SK-N-SH (cell line): ENCODE results near the gene NCKAP5. TPM values are rescaled to one million over a fixed set of nuclear protein-coding genes. Genes with fewer than 3 reads are reported as not detected.

Experiments used
- CTCF ChIA-PET: fragments of 300-600, 350-600 bp; formaldehyde crosslinking; extraction: SDS; loops from one replicate; lab custom pipeline; 2021; lab: Yijun Ruan, JAX
- POLR2A ChIA-PET: fragments of 350-600 bp; sonication (Branson Sonifier 250); formaldehyde crosslinking; extraction: SDS; loops from one replicate; lab custom pipeline; 2020; ENCODE audit warnings: antibody characterized with exemption, inconsistent platforms; lab: Yijun Ruan, JAX
- DNase-seq: peaks from one replicate; pipeline ENCODE4 v3.0.0; 2012
- H2AFZ ChIP-seq: fragments of 200-600 bp; sonication (generic); 2 replicates; pipeline ENCODE4 v1.8.1; 2016; ENCODE audit warnings: antibody characterized with exemption, mild to moderate bottlenecking, low read depth
- H3F3A ChIP-seq: fragments of 200-600 bp; sonication (generic); replicated peaks from 2 replicates; pipeline ENCODE3; 2016; ENCODE audit warnings: antibody characterized with exemption, mild to moderate bottlenecking; ENCODE audit not compliant: insufficient read depth
- H3K27ac ChIP-seq, 2 experiments: fragments of 200-500 bp in 1 of 2; fragments of 200-600 bp in 1 of 2; sonication (Bioruptor generic) in 1 of 2; sonication (generic), shearing (Covaris generic) in 1 of 2; 2 replicates each; pipeline versions ENCODE4 v1.5.1 to v1.6.1; 2014 to 2016; ENCODE audit warnings: low read depth in 2 of 2, inconsistent platforms in 1 of 2, low read length in 1 of 2, mild to moderate bottlenecking in 1 of 2, mixed read lengths in 1 of 2
- H3K27me3 ChIP-seq: fragments of 200-600 bp; sonication (generic), shearing (Covaris generic); 2 replicates; pipeline ENCODE4 v1.6.1; 2016; ENCODE audit warnings: mixed run types; ENCODE audit not compliant: insufficient read depth
- H3K36me3 ChIP-seq, 2 experiments: fragments of 200-500 bp in 1 of 2; fragments of 200-600 bp in 1 of 2; sonication (Bioruptor generic) in 1 of 2; sonication (generic) in 1 of 2; replicated peaks in 1 of 2; 2 replicates each; pipeline versions ENCODE3 to v1.5.1; 2014 to 2016; ENCODE audit warnings: low read length in 1 of 2, mild to moderate bottlenecking in 1 of 2; ENCODE audit not compliant: insufficient read depth in 2 of 2, control insufficient read depth in 1 of 2
- H3K4me1 ChIP-seq, 2 experiments: fragments of 200-500 bp in 1 of 2; fragments of 200-600 bp in 1 of 2; sonication (Bioruptor generic) in 1 of 2; sonication (generic), shearing (Covaris generic) in 1 of 2; 2 replicates each; pipeline versions ENCODE4 v1.5.1 to v1.6.1; 2014 to 2016; ENCODE audit warnings: low read depth in 1 of 2, low read length in 1 of 2, mixed run types in 1 of 2; ENCODE audit not compliant: insufficient read depth in 2 of 2, control insufficient read depth in 1 of 2
- H3K4me2 ChIP-seq: fragments of 200-600 bp; sonication (generic), shearing (Covaris generic); 2 replicates; pipeline ENCODE4 v1.6.1; 2017; ENCODE audit warnings: mixed run types
- H3K4me3 ChIP-seq, 2 experiments: fragments of 200-500 bp in 1 of 2; fragments of 200-600 bp in 1 of 2; sonication (Bioruptor generic) in 1 of 2; sonication (generic), shearing (Covaris generic) in 1 of 2; 2 replicates each; pipeline versions ENCODE4 v1.5.1 to v1.8.1; 2014 to 2016; ENCODE audit warnings: low read depth in 2 of 2, inconsistent platforms in 1 of 2, low read length in 1 of 2, mild to moderate bottlenecking in 1 of 2, mixed read lengths in 1 of 2, moderate library complexity in 1 of 2
- H3K79me2 ChIP-seq: fragments of 200-600 bp; sonication (generic); 2 replicates; pipeline ENCODE4 v1.8.1; 2017; ENCODE audit warnings: mild to moderate bottlenecking; ENCODE audit not compliant: insufficient read depth
- H3K9ac ChIP-seq: fragments of 200-600 bp; sonication (generic); 2 replicates; pipeline ENCODE4 v1.6.1; 2017; ENCODE audit warnings: mixed run types
- H3K9me2 ChIP-seq: fragments of 200-600 bp; sonication (generic); 2 replicates; pipeline ENCODE4 v1.6.1; 2017; ENCODE audit warnings: mixed run types
- H3K9me3 ChIP-seq: fragments of 200-600 bp; sonication (generic); 2 replicates; pipeline ENCODE4 v1.6.1; 2017; ENCODE audit warnings: mixed run types, mild to moderate bottlenecking, moderate library complexity
- H4K20me1 ChIP-seq: fragments of 200-600 bp; sonication (generic); 2 replicates; pipeline ENCODE4 v1.6.1; 2017; ENCODE audit warnings: mild to moderate bottlenecking, mixed run types; ENCODE audit not compliant: insufficient read depth
- CHD2 ChIP-seq: fragments of 150-350 bp; IDR thresholded peaks from 2 replicates; pipeline ENCODE4 v1.6.1; 2018; ENCODE audit warnings: low read length; ENCODE audit not compliant: partially characterized antibody
- FOSL2 ChIP-seq: IDR thresholded peaks from 2 replicates; pipeline ENCODE4 v1.4.0; 2012; ENCODE audit warnings: low read depth, mild to moderate bottlenecking, moderate library complexity, borderline replicate concordance
- FOXJ3 ChIP-seq: sonication (generic); formaldehyde crosslinking; IDR thresholded peaks from 2 replicates; pipeline ENCODE4 v1.5.1; 2020; ENCODE audit warnings: mild to moderate bottlenecking, missing genetic modification reagents
- FOXM1 ChIP-seq: IDR thresholded peaks from 2 replicates; pipeline ENCODE4 v1.4.0; 2012; ENCODE audit warnings: low read depth, mild to moderate bottlenecking
- GATA2 ChIP-seq: sonication (generic); formaldehyde crosslinking; IDR thresholded peaks from 2 replicates; pipeline ENCODE4 v1.5.0; 2020; ENCODE audit warnings: mild to moderate bottlenecking, missing genetic modification reagents
- MEF2A ChIP-seq: IDR thresholded peaks from 2 replicates; pipeline ENCODE4 v1.4.0; 2012; ENCODE audit warnings: low read depth, borderline replicate concordance
- NRF1 ChIP-seq: IDR thresholded peaks from 2 replicates; pipeline ENCODE4 v1.6.1; 2012; ENCODE audit warnings: low read depth, mild to moderate bottlenecking, low read length
- POLR2AphosphoS5 ChIP-seq: IDR thresholded peaks from 2 replicates; pipeline ENCODE4 v1.6.1; 2012; ENCODE audit warnings: low read depth, low read length
- RAD21 ChIP-seq: IDR thresholded peaks from 2 replicates; pipeline ENCODE4 v1.6.1; 2012; ENCODE audit warnings: mild to moderate bottlenecking, low read length
- RCOR1 ChIP-seq: fragments of 150-350 bp; IDR thresholded peaks from 2 replicates; pipeline ENCODE4 v1.6.1; 2017; ENCODE audit warnings: antibody characterized with exemption, low read length
- REST ChIP-seq: IDR thresholded peaks from 2 replicates; pipeline ENCODE4 v1.6.1; 2012; ENCODE audit warnings: mild to moderate bottlenecking, low read depth, low read length, moderate library complexity
- SIN3A ChIP-seq: IDR thresholded peaks from 2 replicates; pipeline ENCODE4 v1.6.1; 2012; ENCODE audit warnings: low read depth, mild to moderate bottlenecking, low read length, moderate library complexity, borderline replicate concordance
- TCF12 ChIP-seq: IDR thresholded peaks from 2 replicates; pipeline ENCODE4 v1.4.0; 2012
- USF1 ChIP-seq: IDR thresholded peaks from 2 replicates; pipeline ENCODE4 v1.4.0; 2012; ENCODE audit warnings: low read depth, borderline replicate concordance
- WGBS: methylation state at CpG from one replicate; pipeline ENCODE4 v1.1.6; 2017; ENCODE audit warnings: low lambda C conversion rate; 5-methylcytosine and 5-hydroxymethylcytosine counted together
- polyA plus RNA-seq, 3 experiments: library from polyadenylated mRNA; depleted of rRNA; stranded (reverse); fragments of >200 nt; gene quantifications; 2 replicates each; pipeline ENCODE4 v1.2.3, GENCODE V29; 2012
- TF ChIP-seq, protein P1 (sequence below): IDR thresholded peaks from 2 replicates; pipeline ENCODE4 v1.4.0; 2012; ENCODE audit warnings: low read depth
- TF ChIP-seq, protein P2 (sequence below): IDR thresholded peaks from 2 replicates; pipeline ENCODE4 v1.4.0; 2012; ENCODE audit warnings: low read depth, borderline replicate concordance
- TF ChIP-seq, protein P3 (sequence below): IDR thresholded peaks from 2 replicates; pipeline ENCODE4; 2012

Gene NCKAP5
- polyA plus RNA-seq, 1 of the 3 experiments (the other 2 are of a cell fraction) = 0.02 TPM

- Histone ChIP-seq H3K9me2 (no peaks in the 10 kb centered on the region), H3K4me1 (peaks cover 7 to 22% of the 10 kb centered on the region in 2 experiments; a peak in 3 of 4 replicates), H3K9me3 (0 out of 2 replicates have a peak, but pooled peaks cover 4% of the 10 kb centered on the region), H3K27ac (no peak overlapping the region), H3F3A (peaks cover 3% of the 10 kb centered on the region), H3K27me3 (no peaks in the 10 kb centered on the region), H3K4me3 (no peak overlapping the region), H3K79me2 (no peaks in the 10 kb centered on the region), H4K20me1 (no peaks in the 10 kb centered on the region), H3K9ac (no peak overlapping the region), H2AFZ (no peak overlapping the region), H3K36me3 (no peaks in the 10 kb centered on the region), H3K4me2 (no peak overlapping the region)
- WGBS = 76% methylated on average over 2 of the region's 2 CpGs
- CTCF ChIA-PET = interaction anchor here (0.8 kb wide), 1 partner anchor 75 kb away, joined by 5 read pairs; no protein-coding TSS in a partner anchor
- TF ChIP-seq TCF12 (no peak), USF1 (no peak), FOSL2 (no peak), FOXM1 (no peak), SIN3A (no peak), POLR2AphosphoS5 (no peak), FOXJ3 (no peak), NRF1 (no peak), MEF2A (no peak), RAD21 (no peak)
- TF ChIP-seq, protein P1, sequence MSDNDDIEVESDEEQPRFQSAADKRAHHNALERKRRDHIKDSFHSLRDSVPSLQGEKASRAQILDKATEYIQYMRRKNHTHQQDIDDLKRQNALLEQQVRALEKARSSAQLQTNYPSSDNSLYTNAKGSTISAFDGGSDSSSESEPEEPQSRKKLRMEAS = no peak
- TF ChIP-seq, protein P2, sequence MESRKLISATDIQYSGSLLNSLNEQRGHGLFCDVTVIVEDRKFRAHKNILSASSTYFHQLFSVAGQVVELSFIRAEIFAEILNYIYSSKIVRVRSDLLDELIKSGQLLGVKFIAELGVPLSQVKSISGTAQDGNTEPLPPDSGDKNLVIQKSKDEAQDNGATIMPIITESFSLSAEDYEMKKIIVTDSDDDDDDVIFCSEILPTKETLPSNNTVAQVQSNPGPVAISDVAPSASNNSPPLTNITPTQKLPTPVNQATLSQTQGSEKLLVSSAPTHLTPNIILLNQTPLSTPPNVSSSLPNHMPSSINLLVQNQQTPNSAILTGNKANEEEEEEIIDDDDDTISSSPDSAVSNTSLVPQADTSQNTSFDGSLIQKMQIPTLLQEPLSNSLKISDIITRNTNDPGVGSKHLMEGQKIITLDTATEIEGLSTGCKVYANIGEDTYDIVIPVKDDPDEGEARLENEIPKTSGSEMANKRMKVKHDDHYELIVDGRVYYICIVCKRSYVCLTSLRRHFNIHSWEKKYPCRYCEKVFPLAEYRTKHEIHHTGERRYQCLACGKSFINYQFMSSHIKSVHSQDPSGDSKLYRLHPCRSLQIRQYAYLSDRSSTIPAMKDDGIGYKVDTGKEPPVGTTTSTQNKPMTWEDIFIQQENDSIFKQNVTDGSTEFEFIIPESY = no peak
- DNase-seq = no peak
- POLR2A ChIA-PET = no interaction called here
Observed at GRCh38 chr2:132754867-132755472, 813.3 kb downstream of the NCKAP5 start.

DNA sequence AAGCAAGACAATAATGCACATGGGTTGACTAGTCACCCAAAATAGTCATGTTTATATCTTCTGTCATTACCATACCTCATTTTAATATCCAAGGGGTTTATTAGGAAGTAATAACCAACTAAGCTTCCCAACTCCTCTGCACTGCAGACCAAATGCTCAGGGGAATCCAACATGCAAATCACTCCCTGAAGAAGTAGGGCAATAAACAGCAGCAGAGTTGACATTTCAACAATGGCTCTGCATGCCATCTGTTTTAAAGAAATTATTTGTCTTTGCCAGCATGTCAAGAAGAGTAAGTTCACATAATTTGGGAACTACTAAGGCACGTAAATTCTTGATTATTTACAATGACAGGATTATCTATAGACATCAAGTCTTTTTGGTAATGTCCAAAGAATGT lies 813.9 kb downstream of the NCKAP5 start:
- Histone ChIP-seq H3K4me2 (no peak overlapping the region), H4K20me1 (no peaks in the 10 kb centered on the region), H3K27me3 (no peaks in the 10 kb centered on the region), H3F3A (peaks cover 3% of the 10 kb centered on the region), H2AFZ (no peak overlapping the region), H3K9me2 (no peaks in the 10 kb centered on the region), H3K79me2 (no peaks in the 10 kb centered on the region), H3K4me3 (no peak overlapping the region), H3K4me1 (peaks cover 7 to 22% of the 10 kb centered on the region in 2 experiments; a peak in 3 of 4 replicates), H3K27ac (no peak overlapping the region), H3K9me3 (no peaks in the 10 kb centered on the region), H3K9ac (no peak overlapping the region), H3K36me3 (no peaks in the 10 kb centered on the region)
- CTCF ChIA-PET = interaction anchor here (0.8 kb wide), 2 partner anchors 74 to 168 kb away, joined by 4 to 5 read pairs; no protein-coding TSS in a partner anchor
- no peak for TF ChIP-seq REST
- TF ChIP-seq POLR2AphosphoS5 = no peak
- TF ChIP-seq FOXM1 = no peak
- TF ChIP-seq, protein P3, sequence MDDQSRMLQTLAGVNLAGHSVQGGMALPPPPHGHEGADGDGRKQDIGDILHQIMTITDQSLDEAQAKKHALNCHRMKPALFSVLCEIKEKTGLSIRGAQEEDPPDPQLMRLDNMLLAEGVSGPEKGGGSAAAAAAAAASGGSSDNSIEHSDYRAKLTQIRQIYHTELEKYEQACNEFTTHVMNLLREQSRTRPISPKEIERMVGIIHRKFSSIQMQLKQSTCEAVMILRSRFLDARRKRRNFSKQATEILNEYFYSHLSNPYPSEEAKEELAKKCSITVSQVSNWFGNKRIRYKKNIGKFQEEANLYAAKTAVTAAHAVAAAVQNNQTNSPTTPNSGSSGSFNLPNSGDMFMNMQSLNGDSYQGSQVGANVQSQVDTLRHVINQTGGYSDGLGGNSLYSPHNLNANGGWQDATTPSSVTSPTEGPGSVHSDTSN = peak; percentile 30; the same call in 1 of the 2 replicates
- TF ChIP-seq CHD2 = no peak
- no peak for TF ChIP-seq GATA2
- TF ChIP-seq RCOR1 = no peak
- 31% methylated on average over 1 of the region's 1 CpG for WGBS
- POLR2A ChIA-PET = no interaction called here
- DNase-seq = no peak
